Measurements from ENCODE around the gene ANTXR2. TPM values are rescaled to one million over a fixed set of nuclear protein-coding genes. Genes with fewer than 3 reads are reported as not detected.

The ANTXR2 gene
- total and polyA plus RNA-seq, 4 donors: 35.3 to 74.6 (median 41.2) TPM

DNA sequence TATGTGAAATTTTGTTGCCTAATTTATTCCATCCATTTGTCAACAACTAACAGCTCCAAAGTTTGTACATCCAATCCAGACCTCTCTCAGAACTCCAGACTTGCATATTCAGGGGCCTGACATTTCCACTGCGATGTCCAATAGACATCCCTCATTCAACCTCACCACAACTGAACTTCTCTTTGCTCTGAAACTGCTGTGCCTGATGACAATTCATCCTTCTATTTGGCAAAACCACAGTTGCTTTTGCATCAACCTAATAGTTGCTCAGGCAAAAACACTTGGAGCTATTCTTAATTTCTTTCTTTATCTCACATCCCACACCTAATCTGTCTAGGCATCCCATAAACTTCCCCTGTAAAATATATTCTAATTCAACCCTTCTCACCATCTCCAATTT is 56.5 kb downstream of the ANTXR2 start:
- H3K27me3 ChIP-seq (ENCODE audit: control insufficient read depth, insufficient read depth, low read length): no peaks in the 10 kb centered on the region
- 100% methylated on average over 1 of the region's 1 CpG for WGBS (ENCODE audit: insufficient coverage)
- no peaks in the 10 kb centered on the region for H3K4me1 ChIP-seq (ENCODE audit: control insufficient read depth, insufficient read depth, low read length)
- DNase-seq (ENCODE audit: low read depth in 4 of 6, low spot score in 6 of 6): no peak
- no peak overlapping the region for H3K4me3 ChIP-seq (ENCODE audit: low read depth, low read length)
- no peaks in the 10 kb centered on the region for H3K9me3 ChIP-seq (ENCODE audit: control insufficient read depth, insufficient read depth, low read length)
- H3K27ac ChIP-seq (ENCODE audit: low read depth, low read length): no peak overlapping the region
- no peaks in the 10 kb centered on the region for H3K36me3 ChIP-seq (ENCODE audit: control insufficient read depth, insufficient read depth, low read length)

GRCh38 chr4:80015407-80016189 is 57.4 kb downstream of the ANTXR2 start:
- Histone ChIP-seq H3K4me1 (ENCODE audit: control insufficient read depth, insufficient read depth, low read length) (no peaks in the 10 kb centered on the region), H3K27ac (ENCODE audit: low read depth, low read length) (no peak overlapping the region), H3K4me3 (ENCODE audit: low read depth, low read length) (no peak overlapping the region), H3K9me3 (ENCODE audit: control insufficient read depth, insufficient read depth, low read length) (no peaks in the 10 kb centered on the region), H3K27me3 (ENCODE audit: control insufficient read depth, insufficient read depth, low read length) (no peaks in the 10 kb centered on the region), H3K36me3 (ENCODE audit: control insufficient read depth, insufficient read depth, low read length) (no peaks in the 10 kb centered on the region)
- WGBS (ENCODE audit: insufficient coverage): no CpG with 5 or more reads among the region's 2 CpGs
- DNase-seq (ENCODE audit: low read depth in 4 of 6, low spot score in 6 of 6): no peak

- DNase-seq (ENCODE audit: low read depth in 4 of 6, low spot score in 6 of 6): no peak
- no peaks in the 10 kb centered on the region for H3K27me3 ChIP-seq (ENCODE audit: control insufficient read depth, insufficient read depth, low read length)
- H3K4me1 ChIP-seq (ENCODE audit: control insufficient read depth, insufficient read depth, low read length): no peaks in the 10 kb centered on the region
- H3K4me3 ChIP-seq (ENCODE audit: low read depth, low read length): no peak overlapping the region
- WGBS (ENCODE audit: insufficient coverage): no CpG with 5 or more reads among the region's 3 CpGs
- H3K27ac ChIP-seq (ENCODE audit: low read depth, low read length): no peak overlapping the region
- no peaks in the 10 kb centered on the region for H3K36me3 ChIP-seq (ENCODE audit: control insufficient read depth, insufficient read depth, low read length)
- H3K9me3 ChIP-seq (ENCODE audit: control insufficient read depth, insufficient read depth, low read length): no peaks in the 10 kb centered on the region
Observed at GRCh38 chr4:80014531-80014930, 58.5 kb downstream of the ANTXR2 start.

GRCh38 chr4:80012291-80012690 is 60.7 kb downstream of the ANTXR2 start:
- H3K36me3 ChIP-seq (ENCODE audit: control insufficient read depth, insufficient read depth, low read length): no peaks in the 10 kb centered on the region
- H3K4me1 ChIP-seq (ENCODE audit: control insufficient read depth, insufficient read depth, low read length): no peaks in the 10 kb centered on the region
- no CpG with 5 or more reads among the region's 1 CpG for WGBS (ENCODE audit: insufficient coverage)
- H3K4me3 ChIP-seq (ENCODE audit: low read depth, low read length): no peak overlapping the region
- no peaks in the 10 kb centered on the region for H3K9me3 ChIP-seq (ENCODE audit: control insufficient read depth, insufficient read depth, low read length)
- no peak for DNase-seq (ENCODE audit: low read depth in 4 of 6, low spot score in 6 of 6)
- no peak overlapping the region for H3K27ac ChIP-seq (ENCODE audit: low read depth, low read length)
- no peaks in the 10 kb centered on the region for H3K27me3 ChIP-seq (ENCODE audit: control insufficient read depth, insufficient read depth, low read length)

GRCh38 chr4:80011636-80012236 is 61.3 kb downstream of the ANTXR2 start:
- WGBS (ENCODE audit: insufficient coverage): no CpG with 5 or more reads among the region's 3 CpGs
- Histone ChIP-seq H3K36me3 (ENCODE audit: control insufficient read depth, insufficient read depth, low read length) (no peaks in the 10 kb centered on the region), H3K4me3 (ENCODE audit: low read depth, low read length) (no peak overlapping the region), H3K27ac (ENCODE audit: low read depth, low read length) (no peak overlapping the region), H3K9me3 (ENCODE audit: control insufficient read depth, insufficient read depth, low read length) (no peaks in the 10 kb centered on the region), H3K27me3 (ENCODE audit: control insufficient read depth, insufficient read depth, low read length) (no peaks in the 10 kb centered on the region), H3K4me1 (ENCODE audit: control insufficient read depth, insufficient read depth, low read length) (no peaks in the 10 kb centered on the region)
- no peak for DNase-seq (ENCODE audit: low read depth in 4 of 6, low spot score in 6 of 6)

- Histone ChIP-seq H3K36me3 (ENCODE audit: control insufficient read depth, insufficient read depth, low read length) (no peaks in the 10 kb centered on the region), H3K4me1 (ENCODE audit: control insufficient read depth, insufficient read depth, low read length) (no peaks in the 10 kb centered on the region), H3K9me3 (ENCODE audit: control insufficient read depth, insufficient read depth, low read length) (no peaks in the 10 kb centered on the region), H3K27ac (ENCODE audit: low read depth, low read length) (no peak overlapping the region), H3K4me3 (ENCODE audit: low read depth, low read length) (no peak overlapping the region), H3K27me3 (ENCODE audit: control insufficient read depth, insufficient read depth, low read length) (no peaks in the 10 kb centered on the region)
- no peak for DNase-seq (ENCODE audit: low read depth in 4 of 6, low spot score in 6 of 6)
Observed at GRCh38 chr4:80010316-80010715, 62.7 kb downstream of the ANTXR2 start.

- H3K4me3 ChIP-seq (ENCODE audit: low read depth, low read length): no peak overlapping the region
- H3K27me3 ChIP-seq (ENCODE audit: control insufficient read depth, insufficient read depth, low read length): no peaks in the 10 kb centered on the region
- H3K27ac ChIP-seq (ENCODE audit: low read depth, low read length): no peak overlapping the region
- H3K36me3 ChIP-seq (ENCODE audit: control insufficient read depth, insufficient read depth, low read length): no peaks in the 10 kb centered on the region
- H3K9me3 ChIP-seq (ENCODE audit: control insufficient read depth, insufficient read depth, low read length): no peaks in the 10 kb centered on the region
- no peak for DNase-seq (ENCODE audit: low read depth in 4 of 6, low spot score in 6 of 6)
- H3K4me1 ChIP-seq (ENCODE audit: control insufficient read depth, insufficient read depth, low read length): no peaks in the 10 kb centered on the region
Observed at GRCh38 chr4:80009806-80010205, 63.2 kb downstream of the ANTXR2 start.

GRCh38 chr4:80008971-80009370 is 64.1 kb downstream of the ANTXR2 start:
- H3K36me3 ChIP-seq (ENCODE audit: control insufficient read depth, insufficient read depth, low read length): no peaks in the 10 kb centered on the region
- H3K9me3 ChIP-seq (ENCODE audit: control insufficient read depth, insufficient read depth, low read length): peaks cover 2% of the 10 kb centered on the region
- no peaks in the 10 kb centered on the region for H3K4me1 ChIP-seq (ENCODE audit: control insufficient read depth, insufficient read depth, low read length)
- H3K27ac ChIP-seq (ENCODE audit: low read depth, low read length): no peak overlapping the region
- no CpG with 5 or more reads among the region's 1 CpG for WGBS (ENCODE audit: insufficient coverage)
- DNase-seq (ENCODE audit: low read depth in 4 of 6, low spot score in 6 of 6): no peak
- no peaks in the 10 kb centered on the region for H3K27me3 ChIP-seq (ENCODE audit: control insufficient read depth, insufficient read depth, low read length)
- no peak overlapping the region for H3K4me3 ChIP-seq (ENCODE audit: low read depth, low read length)

DNA sequence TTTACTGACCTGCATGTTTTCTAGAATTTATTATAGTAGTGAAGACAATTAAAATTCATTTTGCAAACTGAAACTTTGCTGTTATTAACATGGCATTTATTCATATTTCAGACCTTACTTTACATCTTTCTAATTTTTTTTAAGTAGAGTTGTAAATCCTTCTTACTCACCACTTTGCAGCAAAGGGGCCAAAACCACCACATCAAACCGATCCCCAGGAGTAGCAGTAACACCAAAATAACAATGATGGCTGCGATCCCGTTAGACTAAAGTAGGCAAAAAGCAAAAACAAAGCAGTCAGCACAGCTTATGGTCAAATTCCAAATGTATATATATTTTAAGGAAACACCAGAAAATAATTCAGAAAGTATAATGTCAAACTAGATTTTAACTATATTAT is 64.7 kb downstream of the ANTXR2 start:
- H3K27ac ChIP-seq (ENCODE audit: low read depth, low read length): no peak overlapping the region
- WGBS (ENCODE audit: insufficient coverage): no CpG with 5 or more reads among the region's 3 CpGs
- no peaks in the 10 kb centered on the region for H3K27me3 ChIP-seq (ENCODE audit: control insufficient read depth, insufficient read depth, low read length)
- no peak for DNase-seq (ENCODE audit: low read depth in 4 of 6, low spot score in 6 of 6)
- no peaks in the 10 kb centered on the region for H3K4me1 ChIP-seq (ENCODE audit: control insufficient read depth, insufficient read depth, low read length)
- no peak overlapping the region for H3K4me3 ChIP-seq (ENCODE audit: low read depth, low read length)
- peaks cover 2% of the 10 kb centered on the region for H3K9me3 ChIP-seq (ENCODE audit: control insufficient read depth, insufficient read depth, low read length)
- no peaks in the 10 kb centered on the region for H3K36me3 ChIP-seq (ENCODE audit: control insufficient read depth, insufficient read depth, low read length)

- no peak overlapping the region for H3K4me3 ChIP-seq (ENCODE audit: low read depth, low read length)
- no peaks in the 10 kb centered on the region for H3K27me3 ChIP-seq (ENCODE audit: control insufficient read depth, insufficient read depth, low read length)
- H3K27ac ChIP-seq (ENCODE audit: low read depth, low read length): no peak overlapping the region
- H3K36me3 ChIP-seq (ENCODE audit: control insufficient read depth, insufficient read depth, low read length): no peaks in the 10 kb centered on the region
- H3K4me1 ChIP-seq (ENCODE audit: control insufficient read depth, insufficient read depth, low read length): no peaks in the 10 kb centered on the region
- WGBS (ENCODE audit: insufficient coverage): no CpG with 5 or more reads among the region's 3 CpGs
- DNase-seq (ENCODE audit: low read depth in 4 of 6, low spot score in 6 of 6): no peak
- H3K9me3 ChIP-seq (ENCODE audit: control insufficient read depth, insufficient read depth, low read length): peaks cover 2% of the 10 kb centered on the region
Observed at GRCh38 chr4:80007745-80008149, 65.3 kb downstream of the ANTXR2 start.

All from spinal cord (tissue), 10 donors.